PC-9 (cell line): Measurements from ENCODE around the gene SERPINA12. TPM values are rescaled to one million over a fixed set of nuclear protein-coding genes. Genes with fewer than 3 reads are reported as not detected.

Experiments
- BruUV-seq: library from RNA; stranded (reverse); fragments of 400-500 nt; replicated peaks from 2 replicates; lab custom pipeline; 2021; lab: Mats Ljungman, UMichigan
- CTCF ChIA-PET: fragments of 300-600 bp; sonication (Branson Sonifier 250); formaldehyde crosslinking; loops from one replicate; lab custom pipeline; 2022; ENCODE audit warnings: antibody characterized with exemption; lab: Charles Lee
- POLR2A ChIA-PET: fragments of 300-600 bp; sonication (Branson Sonifier 250); formaldehyde crosslinking; loops from one replicate; lab custom pipeline; 2022; ENCODE audit warnings: antibody characterized with exemption; ENCODE audit not compliant: unreplicated experiment; lab: Charles Lee
- DNase-seq, 2 experiments: peaks; one replicate each; pipeline versions ENCODE4 v3.0.0 to v3.0.0-alpha.2; 2015 to 2022; ENCODE audit warnings: mixed read lengths in 1 of 2
- H2AFZ ChIP-seq: fragments of 200-600 bp; sonication (generic); 2 replicates; pipeline ENCODE4 v1.8.1; 2017; ENCODE audit warnings: antibody characterized with exemption
- H3F3A ChIP-seq: fragments of 200-600 bp; sonication (generic); 2 replicates; pipeline ENCODE4 v1.8.1; 2017; ENCODE audit warnings: antibody characterized with exemption, mild to moderate bottlenecking, low read depth; ENCODE audit not compliant: insufficient read depth
- H3K27ac ChIP-seq: fragments of 200-600 bp; sonication (generic); 2 replicates; pipeline ENCODE4 v1.6.1; 2016; ENCODE audit warnings: mixed run types
- H3K27me3 ChIP-seq: fragments of 200-600 bp; sonication (generic); 2 replicates; pipeline ENCODE4 v1.6.1; 2016; ENCODE audit warnings: low read depth, mixed run types; ENCODE audit not compliant: insufficient read depth
- H3K36me3 ChIP-seq: fragments of 200-600 bp; sonication (generic); 2 replicates; pipeline ENCODE4 v1.6.1; 2016; ENCODE audit warnings: low read depth, mixed run types
- H3K4me1 ChIP-seq: fragments of 200-600 bp; sonication (generic); replicated peaks from 2 replicates; pipeline ENCODE4 v1.6.1; 2016; ENCODE audit warnings: mixed run types; ENCODE audit not compliant: insufficient read depth
- H3K4me2 ChIP-seq: fragments of 200-600 bp; sonication (generic); 2 replicates; pipeline ENCODE4 v1.6.1; 2017; ENCODE audit warnings: mixed run types
- H3K4me3 ChIP-seq: fragments of 200-600 bp; sonication (generic); 2 replicates; pipeline ENCODE4 v1.6.1; 2016; ENCODE audit warnings: mixed run types
- H3K79me2 ChIP-seq: fragments of 200-600 bp; sonication (generic); 2 replicates; pipeline ENCODE4 v1.6.1; 2017; ENCODE audit warnings: low read depth, mixed run types
- H3K9me2 ChIP-seq: fragments of 200-600 bp; sonication (generic); 2 replicates; pipeline ENCODE4 v1.8.1; 2017; ENCODE audit warnings: mild to moderate bottlenecking; ENCODE audit not compliant: insufficient read depth
- H3K9me3 ChIP-seq: fragments of 200-600 bp; sonication (generic); 2 replicates; pipeline ENCODE4 v1.8.1; 2016; ENCODE audit warnings: low read depth; ENCODE audit not compliant: insufficient read depth
- H4K20me1 ChIP-seq: fragments of 200-600 bp; sonication (generic); 2 replicates; pipeline ENCODE4 v1.8.1; 2017; ENCODE audit not compliant: insufficient read depth
- CTCF ChIP-seq: fragments of 200-600 bp; sonication (generic); conservative IDR thresholded peaks from 2 replicates; pipeline ENCODE4 v1.6.1; 2017; ENCODE audit warnings: mixed run types, antibody characterized with exemption, mild to moderate bottlenecking, moderate library complexity
- EZH2 ChIP-seq: fragments of 200-600 bp; sonication (generic); IDR thresholded peaks from 2 replicates; pipeline ENCODE4 v1.8.0; 2017; ENCODE audit warnings: antibody characterized with exemption, low read depth
- intact Hi-C: fragments of 100-400 bp; cut with micrococcal nuclease; formaldehyde crosslinking; loops from one replicate; pipeline ENCODE4 v1.10.0; 2022; ENCODE audit not compliant: unreplicated experiment
- total RNA-seq: library from RNA; stranded (reverse); gene quantifications from 2 replicates; pipeline ENCODE4 v1.2.3, GENCODE V29; 2021

The SERPINA12 gene
- total RNA-seq, 1 experiment from 2014 or later: not detected

GRCh38 chr14:94458558-94459205, 50.6 kb downstream of the SERPINA12 start:
- no peak overlapping the region for H3K27ac ChIP-seq
- TF ChIP-seq EZH2: no peak
- no peak for TF ChIP-seq CTCF
- no peak for DNase-seq
- POLR2A ChIA-PET: no interaction called here
- H2AFZ ChIP-seq: no peak overlapping the region
- H3K79me2 ChIP-seq: no peaks in the 10 kb centered on the region
- no peaks in the 10 kb centered on the region for H4K20me1 ChIP-seq
- no TSS peak for BruUV-seq
- H3K9me3 ChIP-seq: no peaks in the 10 kb centered on the region
- peaks cover 8% of the 10 kb centered on the region; the same call in 1 of the 2 replicates for H3K27me3 ChIP-seq
- intact Hi-C loops: no loop called here
- H3K9me2 ChIP-seq: no peaks in the 10 kb centered on the region
- no peaks in the 10 kb centered on the region for H3F3A ChIP-seq
- no peak overlapping the region for H3K4me2 ChIP-seq
- H3K4me1 ChIP-seq: no peaks in the 10 kb centered on the region
- no peak overlapping the region for H3K4me3 ChIP-seq
- H3K36me3 ChIP-seq: no peaks in the 10 kb centered on the region
- CTCF ChIA-PET: no interaction called here

DNA sequence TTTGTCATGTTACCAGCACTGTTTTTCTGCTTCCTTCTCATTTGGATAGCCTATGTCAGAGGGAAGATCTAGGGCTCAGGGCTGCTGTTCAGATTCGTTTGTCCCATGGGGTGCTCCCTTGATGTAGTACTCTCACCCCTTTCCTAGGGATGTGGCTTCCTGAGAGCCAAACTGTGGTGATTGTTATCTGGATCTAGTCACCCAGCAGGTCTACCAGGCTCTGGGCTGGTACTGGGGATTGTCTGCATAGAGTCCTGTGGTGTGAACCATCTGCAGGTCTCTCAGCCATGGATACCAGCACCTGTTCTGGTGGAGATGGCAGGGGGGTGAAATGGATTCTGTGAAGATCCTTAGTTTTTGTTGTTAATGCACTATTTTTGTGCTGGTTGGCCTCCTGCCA, 51.2 kb downstream of the SERPINA12 start:
- Histone ChIP-seq H3K27me3 (peaks cover 8% of the 10 kb centered on the region; the same call in 1 of the 2 replicates), H3K79me2 (no peaks in the 10 kb centered on the region), H3K9me2 (no peaks in the 10 kb centered on the region), H2AFZ (no peak overlapping the region), H3K9me3 (no peaks in the 10 kb centered on the region), H3K4me2 (no peak overlapping the region), H4K20me1 (no peaks in the 10 kb centered on the region), H3F3A (no peaks in the 10 kb centered on the region), H3K27ac (no peak overlapping the region), H3K4me3 (no peak overlapping the region), H3K36me3 (no peaks in the 10 kb centered on the region), H3K4me1 (no peaks in the 10 kb centered on the region)
- no peak for DNase-seq
- ChIA-PET CTCF (no interaction called here), POLR2A (no interaction called here)
- TF ChIP-seq EZH2 (no peak), CTCF (no peak)
- BruUV-seq: no TSS peak
- intact Hi-C loops: no loop called here

GRCh38 chr14:94455928-94456327, 53.3 kb downstream of the SERPINA12 start:
- H3K9me3 ChIP-seq: no peaks in the 10 kb centered on the region
- no peaks in the 10 kb centered on the region for H3K9me2 ChIP-seq
- no peaks in the 10 kb centered on the region for H3K4me1 ChIP-seq
- no peak overlapping the region for H3K27ac ChIP-seq
- H3K36me3 ChIP-seq: no peaks in the 10 kb centered on the region
- no peak overlapping the region for H3K4me3 ChIP-seq
- intact Hi-C loops: no loop called here
- no peaks in the 10 kb centered on the region for H4K20me1 ChIP-seq
- H2AFZ ChIP-seq: no peak overlapping the region
- ChIA-PET CTCF (no interaction called here), POLR2A (no interaction called here)
- H3K4me2 ChIP-seq: no peak overlapping the region
- no peaks in the 10 kb centered on the region for H3K27me3 ChIP-seq
- no peak for DNase-seq
- H3K79me2 ChIP-seq: no peaks in the 10 kb centered on the region
- H3F3A ChIP-seq: no peaks in the 10 kb centered on the region
- no peak for TF ChIP-seq EZH2
- TF ChIP-seq CTCF: no peak
- BruUV-seq: no TSS peak
